GM21526 (cell line): Measurements from ENCODE around the gene TMEM119.

Experiments used
- ATAC-seq: cut with Tn5 transposase; IDR thresholded peaks from one replicate; pipeline ENCODE4 v1.9.1; 2021; ENCODE audit warnings: moderate library complexity; ENCODE audit not compliant: unreplicated experiment, low FRiP score

TMEM119 gene

DNA sequence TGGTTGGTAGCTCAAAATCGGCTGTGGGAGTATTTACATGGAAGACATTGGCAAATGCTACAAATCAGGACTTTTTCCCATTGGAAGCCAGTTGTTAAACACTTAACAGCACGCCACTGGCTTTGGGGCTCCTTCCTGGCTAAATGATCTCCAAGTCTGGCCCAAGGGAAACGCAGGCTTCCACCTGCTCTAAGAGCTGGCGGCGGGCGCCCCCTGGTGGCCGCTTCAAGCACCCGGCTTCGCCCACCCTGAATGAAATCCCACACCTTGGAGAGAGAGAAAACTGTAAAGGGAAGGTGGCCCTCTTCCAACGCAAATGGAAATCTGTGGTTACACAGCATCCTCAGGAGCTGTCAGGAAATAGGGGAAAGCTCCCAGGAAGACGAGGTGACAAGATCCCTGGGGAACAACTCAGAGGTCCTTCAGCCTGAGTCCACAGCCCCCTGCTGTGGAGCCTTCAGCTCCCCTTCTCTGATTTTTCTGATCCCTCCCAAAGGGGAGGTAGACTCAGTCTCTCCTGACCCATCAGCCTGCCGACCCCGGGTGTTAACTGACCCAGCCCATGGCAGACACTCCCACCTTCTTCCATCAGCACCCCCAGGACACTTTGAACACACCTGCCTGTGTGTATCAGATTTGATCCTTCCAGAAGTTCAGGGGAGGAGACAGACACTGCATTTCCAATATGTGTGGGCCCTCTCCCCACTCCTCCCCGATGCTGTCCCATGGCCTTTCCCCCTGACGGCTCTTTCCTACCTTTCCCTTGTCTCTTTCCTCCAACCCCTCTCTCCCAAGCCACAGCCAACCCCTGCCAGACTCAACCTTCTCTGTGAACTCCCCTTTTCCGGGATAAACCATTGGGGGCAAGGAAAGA lies 20.4 kb upstream of the TMEM119 start:
- ATAC-seq = peak; percentile 57

DNA sequence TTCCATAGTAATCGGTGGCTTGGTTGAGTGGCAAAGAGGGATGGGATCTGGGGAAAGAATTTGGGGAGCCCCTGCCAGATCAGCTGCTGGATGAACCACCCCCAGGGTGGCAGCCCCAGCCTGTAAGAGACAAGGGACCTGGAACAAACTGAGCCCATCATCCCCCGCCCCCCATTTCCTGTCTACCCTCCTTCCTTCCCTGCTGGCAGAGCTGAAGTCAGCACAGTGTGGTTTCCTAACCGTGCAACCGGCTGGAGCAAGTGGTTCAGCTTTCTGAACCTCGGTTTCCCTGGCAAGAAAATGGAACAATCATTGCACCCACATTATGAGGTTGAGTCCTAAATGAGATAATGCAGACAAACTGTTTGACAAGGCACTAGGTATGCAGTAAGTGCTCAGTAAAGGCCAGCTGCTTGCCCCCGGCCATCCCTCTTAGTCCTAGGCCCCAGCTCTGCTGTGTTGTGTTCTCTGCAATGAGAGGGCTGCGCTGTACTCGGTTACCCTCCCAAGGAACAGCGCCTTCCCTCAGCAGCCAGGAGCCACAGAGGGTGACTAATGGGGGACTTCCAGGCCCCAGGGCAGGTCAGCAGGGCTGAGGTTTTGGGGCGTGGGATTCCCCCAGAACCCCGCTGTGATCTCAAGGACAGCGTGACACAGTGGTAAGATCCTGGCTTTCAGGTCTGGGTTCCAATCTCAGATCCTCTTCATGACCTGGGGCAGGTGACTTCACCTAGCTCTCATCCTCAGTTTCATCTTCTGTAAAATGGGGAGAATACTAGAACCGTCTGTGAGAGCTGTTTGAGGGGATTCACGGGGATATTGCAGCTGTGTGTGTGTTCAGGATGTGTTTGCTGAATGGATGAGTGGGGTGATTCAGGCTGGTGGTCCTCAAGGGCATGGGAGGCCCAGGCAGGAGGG lies 19.3 kb upstream of the TMEM119 start:
- ATAC-seq = peak; percentile 54

DNA sequence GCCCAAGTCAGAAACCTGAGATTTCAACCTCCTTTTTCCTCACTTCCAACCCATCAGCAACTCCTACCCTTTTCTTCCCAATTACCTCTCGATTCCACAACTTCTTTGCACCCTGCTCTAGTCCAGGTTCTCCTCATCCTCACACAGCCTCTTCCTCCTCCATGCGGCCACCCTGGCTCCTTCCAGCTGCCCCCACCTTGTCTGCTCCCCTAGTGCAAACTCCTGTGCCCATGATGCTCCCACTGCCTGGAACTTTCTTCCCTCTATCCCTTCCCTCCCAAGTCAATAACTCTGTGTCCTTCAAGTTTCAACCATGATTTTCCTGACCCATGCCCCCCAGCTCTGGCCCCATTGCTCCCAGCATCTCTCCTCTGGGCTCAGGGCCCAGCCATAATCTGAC lies 18.5 kb upstream of the TMEM119 start:
- ATAC-seq = no peak

DNA sequence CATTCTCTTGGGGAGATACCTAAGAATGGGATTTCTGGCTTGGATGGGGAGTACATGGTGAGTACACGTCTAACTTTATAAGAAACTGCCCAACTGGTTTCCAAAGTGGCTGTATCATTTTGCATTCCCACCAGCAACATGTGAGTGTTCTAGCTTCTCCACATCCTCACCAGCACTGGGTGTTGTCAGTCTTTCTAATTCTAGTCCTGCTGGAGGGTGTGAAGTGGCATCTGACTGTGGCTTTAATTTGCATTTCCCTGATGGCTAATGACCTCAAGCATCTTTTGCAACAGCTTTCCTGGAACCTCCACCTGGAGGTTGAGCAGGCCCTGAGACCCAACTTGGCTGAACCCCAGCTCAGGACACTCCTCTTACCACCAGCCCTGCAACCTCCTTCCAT lies 18.0 kb upstream of the TMEM119 start:
- no peak for ATAC-seq

DNA sequence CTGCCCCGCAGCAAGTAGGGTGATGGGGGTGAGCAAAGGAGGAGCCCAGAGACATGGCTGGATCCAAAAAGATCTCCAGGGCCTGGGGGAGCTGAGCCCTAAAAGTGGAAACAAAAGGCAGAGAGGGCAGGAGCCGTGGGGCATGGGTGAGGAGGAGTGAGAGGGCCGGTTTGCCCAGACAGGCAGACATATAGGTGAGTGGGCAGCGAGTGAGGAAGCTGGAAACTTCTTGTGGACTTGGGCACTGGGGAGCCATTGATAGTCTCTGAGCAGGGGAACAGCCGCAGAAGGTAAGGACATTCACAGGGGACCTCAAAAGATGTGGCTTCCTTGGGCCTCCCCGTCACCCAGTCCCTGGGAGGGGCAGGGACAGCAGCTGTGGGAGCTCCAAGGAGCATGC lies 16.8 kb upstream of the TMEM119 start:
- ATAC-seq = no peak

DNA sequence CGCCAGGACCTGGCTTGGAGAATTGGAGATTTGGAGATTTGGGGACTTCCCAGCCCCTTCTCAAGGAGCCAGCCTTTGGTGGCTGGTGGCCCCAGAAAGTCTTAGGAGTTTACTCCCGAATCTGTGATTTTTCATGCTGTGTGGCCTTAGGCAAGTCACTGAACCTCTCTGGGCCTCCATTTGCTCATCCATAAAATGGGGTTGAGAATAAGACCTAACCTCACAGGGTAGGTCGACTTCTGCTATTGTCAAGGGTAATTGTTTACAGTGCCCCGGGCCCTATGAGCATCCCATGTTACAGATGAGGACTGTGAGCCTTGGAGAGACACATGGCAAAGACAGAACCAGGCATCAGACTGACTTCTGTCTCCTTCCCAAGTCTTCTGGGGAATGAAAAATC lies 16.2 kb upstream of the TMEM119 start:
- no peak for ATAC-seq

DNA sequence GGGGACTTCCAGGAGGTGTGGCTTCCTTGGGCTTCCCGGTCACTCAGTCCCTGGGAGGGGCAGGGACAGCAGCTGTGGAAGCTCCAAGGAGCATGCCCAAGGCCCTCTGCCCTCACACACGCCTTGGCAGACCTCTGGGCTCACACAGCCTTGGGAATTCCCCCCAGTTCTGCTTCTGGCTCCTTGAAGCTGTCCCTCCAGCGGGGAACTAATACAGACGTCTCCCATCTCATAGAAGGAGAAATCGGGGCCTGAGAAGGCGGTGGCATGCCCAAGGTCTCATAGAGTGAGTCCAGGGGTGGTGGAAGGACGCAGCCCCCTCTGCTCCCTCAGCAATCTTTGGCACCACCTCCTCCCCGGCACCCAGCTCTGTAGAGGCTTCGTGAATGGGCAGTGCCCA lies 15.7 kb upstream of the TMEM119 start:
- ATAC-seq = no peak

DNA sequence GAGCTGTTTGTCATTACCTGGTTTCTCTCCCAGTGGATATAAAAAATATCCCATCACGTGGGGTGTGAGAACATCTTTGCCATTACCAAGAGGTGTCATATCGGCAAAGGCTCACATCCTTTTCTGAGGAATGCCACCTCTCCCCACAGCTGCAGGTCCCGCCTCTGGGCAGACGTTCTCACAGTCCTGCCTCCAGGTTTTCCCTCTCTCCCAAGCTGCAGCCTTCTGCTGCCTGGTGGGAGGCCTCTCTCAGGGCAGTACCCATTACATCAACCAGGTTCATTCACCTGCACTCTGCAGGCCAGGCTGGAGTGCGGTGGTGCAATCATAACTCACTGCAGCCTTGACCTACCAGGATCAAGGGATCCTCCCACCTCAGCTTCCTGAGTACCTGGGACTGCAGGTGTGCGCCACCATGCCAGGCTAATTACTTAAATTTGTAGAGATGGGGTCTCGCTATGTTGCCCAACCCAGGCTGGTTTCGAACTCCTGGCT lies 15.0 kb upstream of the TMEM119 start:
- no peak for ATAC-seq

DNA sequence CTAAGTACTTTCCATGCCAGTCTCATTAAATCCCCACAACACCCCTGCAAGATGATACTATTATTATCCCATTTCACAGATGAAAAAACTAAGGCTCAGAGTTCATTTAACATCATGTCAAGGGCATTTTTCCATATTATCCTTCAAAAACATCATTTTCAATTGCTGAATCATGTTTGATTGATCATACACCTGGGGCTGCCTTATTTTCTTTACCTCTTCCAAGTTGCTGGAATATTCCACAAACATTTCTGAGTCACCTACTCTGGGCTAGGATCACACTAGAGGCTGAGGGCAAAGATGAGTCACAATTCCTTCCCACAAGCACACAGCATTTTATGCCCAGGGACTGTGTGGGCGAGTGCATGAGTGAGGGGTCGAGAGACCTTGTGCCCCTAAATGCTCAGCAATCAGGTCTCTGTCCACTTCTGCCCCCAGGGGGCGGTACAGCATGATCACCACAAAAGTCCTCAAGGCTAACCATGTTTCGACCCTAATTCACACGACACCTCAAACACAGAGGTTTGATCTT lies 14.1 kb upstream of the TMEM119 start:
- no peak for ATAC-seq

DNA sequence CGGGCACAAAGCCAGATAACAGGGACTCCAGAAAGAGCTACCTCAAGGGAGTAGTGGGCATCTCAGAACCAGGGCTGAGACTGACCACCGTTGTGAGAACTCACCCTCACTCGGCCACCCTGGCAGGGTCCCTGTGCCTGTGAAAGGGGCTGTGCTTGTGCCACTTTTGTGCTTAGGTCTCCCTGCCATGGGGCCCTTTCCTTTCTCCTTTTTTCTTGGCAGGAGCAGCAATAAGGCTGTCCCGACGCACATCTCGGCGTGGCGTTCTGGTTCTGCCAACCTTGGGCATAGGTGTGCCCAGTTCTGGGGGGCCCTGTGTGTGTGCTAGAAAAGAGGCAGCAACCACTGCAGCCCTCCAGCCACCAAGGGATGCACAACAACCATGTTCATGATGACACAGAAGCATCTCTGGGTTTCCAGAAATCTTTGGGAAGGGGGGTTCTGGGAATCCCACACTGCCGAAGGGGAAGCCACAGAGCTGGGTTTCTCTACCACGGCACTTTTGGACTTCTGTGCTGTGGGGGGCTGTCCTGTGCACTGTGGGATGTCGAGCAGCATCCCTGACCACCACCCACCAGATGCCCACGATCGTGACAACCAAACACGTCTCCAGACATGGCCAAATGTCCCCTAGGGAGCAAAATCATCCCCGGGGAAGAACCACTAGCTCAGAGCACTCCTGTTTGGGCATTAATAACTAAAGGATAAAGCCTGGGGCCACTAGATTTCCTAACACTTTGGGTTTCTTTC lies 13.1 kb upstream of the TMEM119 start:
- ATAC-seq = no peak

DNA sequence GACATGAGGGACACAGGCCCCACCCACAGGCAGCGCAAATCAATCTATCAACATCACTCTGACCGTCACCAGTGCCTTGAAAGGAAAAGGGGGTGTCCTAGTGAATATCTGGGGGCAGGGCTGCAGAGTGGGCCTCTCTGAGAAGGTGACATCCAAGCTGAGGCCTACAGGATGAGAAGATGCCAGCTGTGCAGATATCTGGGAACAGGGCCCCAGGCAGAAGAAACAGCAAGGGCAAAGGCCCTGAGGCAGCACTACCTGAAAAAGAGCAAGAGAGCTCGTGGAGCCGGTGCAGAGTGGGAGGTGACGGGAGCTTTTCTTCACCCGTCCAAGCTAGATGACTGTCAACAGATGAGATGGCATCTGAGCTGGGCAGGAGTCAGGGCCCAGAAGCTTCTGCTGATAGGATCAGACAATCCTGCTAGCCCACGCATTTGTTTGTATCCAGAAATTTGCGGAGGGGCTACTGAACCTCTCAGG lies 12.5 kb upstream of the TMEM119 start:
- ATAC-seq = no peak

DNA sequence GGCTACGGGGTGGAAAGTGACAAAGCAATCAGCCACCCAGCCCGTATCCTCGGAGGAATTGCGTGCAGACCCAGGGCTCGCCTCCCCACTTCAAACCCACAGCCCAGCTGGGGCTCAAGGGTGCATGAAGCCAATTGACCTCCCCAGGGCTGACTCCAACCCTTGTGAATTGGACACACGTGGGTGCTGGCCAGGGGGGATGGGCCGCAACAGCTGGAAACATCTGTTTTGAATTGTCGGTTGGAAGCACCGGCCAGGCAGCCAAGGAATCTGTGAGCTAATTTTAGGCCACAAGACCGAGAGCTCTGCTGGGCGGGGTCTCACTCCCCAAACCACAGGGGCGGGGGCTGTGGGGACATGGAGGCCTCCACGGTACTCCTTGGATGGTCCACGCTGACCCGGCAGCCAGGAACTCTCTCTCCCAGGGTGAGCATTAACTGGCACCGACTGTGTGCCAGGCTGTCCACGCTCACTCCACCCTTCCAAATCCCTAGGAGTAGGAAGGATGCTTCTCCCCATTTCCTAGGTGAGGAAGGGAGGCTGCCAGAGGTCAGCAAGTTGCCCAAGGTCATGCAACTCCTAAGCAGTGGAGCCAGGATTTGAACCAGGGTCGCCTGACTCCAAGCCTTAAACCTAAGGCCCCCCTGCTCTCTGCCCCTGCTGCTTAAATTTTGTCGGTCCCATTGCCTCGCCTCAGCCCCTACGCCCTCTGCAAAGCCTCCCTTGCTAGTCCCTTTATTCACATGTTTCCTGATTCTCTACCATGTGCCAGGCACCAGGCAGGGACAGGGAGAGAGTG lies 11.9 kb upstream of the TMEM119 start:
- ATAC-seq = no peak

DNA sequence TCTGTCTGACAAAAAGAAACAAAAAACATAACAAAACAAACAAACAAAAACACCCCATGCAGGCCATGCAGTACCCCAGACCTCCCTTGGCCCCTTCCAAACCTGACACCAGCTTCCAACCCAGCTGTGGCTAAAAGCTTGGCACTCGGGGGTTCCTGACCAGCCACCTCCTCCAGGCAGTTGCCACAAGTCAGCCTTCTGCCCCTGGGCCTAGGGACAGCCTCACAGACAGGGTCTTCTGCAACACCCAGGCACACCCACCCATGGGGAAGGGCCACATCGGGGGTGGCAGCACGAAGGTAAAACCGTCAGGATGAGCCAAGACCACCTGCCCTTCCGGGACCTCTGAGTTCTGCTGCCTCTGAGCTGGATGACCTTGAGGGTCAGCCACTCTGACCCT lies 10.7 kb upstream of the TMEM119 start:
- no peak for ATAC-seq

DNA sequence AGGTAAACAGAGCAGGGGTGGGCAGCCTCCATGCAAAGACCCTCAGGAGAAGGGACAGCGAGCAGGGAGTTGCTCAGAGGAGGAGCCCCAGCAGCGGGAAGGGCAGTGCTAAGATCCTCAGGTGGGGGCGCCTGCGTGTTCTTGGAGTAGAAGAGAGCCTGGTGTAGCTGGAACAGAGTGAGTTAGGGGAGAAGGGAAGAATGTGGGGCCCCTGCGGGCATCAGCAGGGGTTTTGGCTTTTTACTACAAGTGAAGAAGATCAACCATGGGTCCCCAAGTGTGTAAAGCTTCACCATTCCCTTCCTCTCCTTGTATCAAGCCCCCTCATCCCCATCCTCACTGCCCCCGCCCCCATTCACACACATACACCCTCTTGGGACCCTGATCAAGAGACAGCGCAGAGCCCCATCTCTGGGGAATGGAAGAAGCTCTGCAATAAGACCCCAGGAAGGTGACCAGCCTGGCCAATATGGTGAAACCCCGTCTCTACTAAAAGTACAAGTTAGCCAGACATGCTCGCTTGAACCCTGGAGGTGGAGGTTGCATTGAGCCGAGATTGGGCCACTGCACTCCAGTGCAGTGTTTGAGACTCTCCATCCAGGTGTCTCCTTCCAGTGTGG lies 10.2 kb upstream of the TMEM119 start:
- no peak for ATAC-seq

DNA sequence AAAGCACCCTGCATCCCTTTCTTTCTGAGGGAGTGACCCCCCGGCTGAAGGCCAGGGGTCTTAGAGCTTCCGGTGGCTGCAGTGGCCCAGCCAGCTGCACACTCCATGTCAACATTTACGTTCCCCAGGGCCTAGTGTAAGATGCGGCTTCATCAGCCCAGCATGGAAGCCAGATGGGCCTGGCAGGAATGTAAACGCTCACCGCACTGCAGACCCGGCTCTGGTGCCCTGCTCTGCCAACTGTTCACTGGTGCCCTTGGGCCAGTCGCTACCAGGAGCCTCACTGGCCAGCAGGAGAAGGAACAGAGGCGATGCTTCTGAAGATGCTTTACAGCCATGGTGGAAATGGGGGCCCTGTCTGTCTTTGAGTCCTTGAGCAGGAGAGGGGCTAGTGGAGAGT lies 8.6 kb upstream of the TMEM119 start:
- ATAC-seq = no peak

DNA sequence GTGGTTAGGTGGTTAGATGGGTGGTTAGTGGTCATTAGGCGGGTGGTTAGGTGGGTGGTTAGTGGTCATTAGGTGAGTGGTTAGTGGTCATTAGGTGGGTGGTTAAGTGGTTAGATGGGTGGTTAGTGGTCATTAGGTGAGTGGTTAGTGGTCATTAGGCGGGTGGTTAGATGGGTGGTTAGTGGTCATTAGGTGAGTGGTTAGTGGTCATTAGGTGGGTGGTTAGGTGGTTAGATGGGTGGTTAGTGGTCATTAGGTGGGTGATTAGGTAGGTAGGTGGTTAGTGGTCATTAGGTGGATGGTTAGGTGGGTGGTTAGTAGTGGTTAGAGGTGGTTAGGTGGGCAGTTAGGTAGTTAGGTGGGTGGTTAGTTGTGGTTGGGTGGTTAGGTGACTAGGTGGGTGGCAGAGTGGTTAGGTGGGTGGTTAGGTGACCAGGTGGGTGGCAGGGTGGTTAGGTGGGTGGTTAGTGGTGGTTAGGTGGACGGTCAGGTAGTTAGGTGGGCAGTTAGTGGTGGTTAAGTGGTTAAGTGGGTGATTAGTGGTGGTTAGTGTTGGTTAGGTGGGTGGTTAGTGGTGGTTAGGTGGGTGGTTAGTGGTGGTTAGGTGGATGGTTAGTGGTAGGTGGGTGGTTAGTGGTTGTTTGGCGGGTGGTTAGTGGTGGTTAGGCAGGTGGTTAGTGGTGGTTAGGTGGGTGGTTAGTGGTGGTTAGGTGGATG lies 8.0 kb upstream of the TMEM119 start:
- ATAC-seq = no peak

DNA sequence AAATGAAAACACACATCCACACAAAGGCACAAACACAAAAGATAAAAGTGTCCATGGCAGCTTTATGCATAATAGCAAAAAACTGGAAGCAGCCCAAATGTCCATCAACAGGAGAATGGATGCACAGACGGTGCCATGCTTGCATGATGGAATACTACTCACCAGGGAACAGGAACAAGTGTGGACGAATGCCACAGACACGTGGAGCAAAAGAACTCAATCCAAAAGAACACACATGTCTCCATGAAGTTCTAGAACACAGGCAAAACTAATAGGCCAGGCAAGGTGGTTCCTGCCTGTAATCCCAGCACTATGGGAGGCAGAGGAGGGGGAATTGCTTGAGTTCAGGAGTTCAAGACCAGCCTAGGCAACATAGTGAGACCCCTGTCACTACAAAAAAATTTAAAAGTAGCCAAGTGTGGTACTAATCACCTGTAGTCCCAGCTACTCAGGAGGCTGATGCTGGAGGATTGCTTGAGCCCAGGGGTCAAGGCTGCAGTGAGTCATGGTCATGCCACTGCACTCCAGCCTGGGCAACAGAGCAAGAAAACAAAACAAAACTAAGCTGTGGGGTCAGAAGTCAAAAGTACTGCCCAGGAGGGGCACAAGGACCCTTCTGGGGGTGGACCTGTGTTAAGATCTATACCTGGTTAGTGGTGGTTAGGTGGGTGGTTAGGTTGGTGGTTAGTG lies 7.3 kb upstream of the TMEM119 start:
- no peak for ATAC-seq
